Activated CD4-positive, alpha-beta T cell treated with anti-CD3 and anti-CD28 coated beads, Interleukin-2, amount 10 ng/mL, durations not matched to agents 24 days and 14 days (primary cell): Measurements from ENCODE around the gene NAP1L3. TPM values are rescaled to one million over a fixed set of nuclear protein-coding genes. Genes with fewer than 3 reads are reported as not detected.
A peak's percentile ranks its signal among the peaks of the same experiment; 100 is the strongest.

Experiments used
- DNase-seq: peaks from one replicate; pipeline ENCODE4 v3.0.0; 2022
- H3K27ac Mint-ChIP-seq: one replicate; pipeline ENCODE4 v1.8.0; 2022; ENCODE audit warnings: mild to moderate bottlenecking, mixed read lengths
- H3K27me3 Mint-ChIP-seq: one replicate; pipeline ENCODE4 v1.8.0; 2022; ENCODE audit warnings: mixed read lengths
- H3K36me3 Mint-ChIP-seq: one replicate; pipeline ENCODE4 v1.8.0; 2022; ENCODE audit warnings: low read depth, mild to moderate bottlenecking, mixed read lengths
- H3K4me1 Mint-ChIP-seq: one replicate; pipeline ENCODE4 v1.8.0; 2021; ENCODE audit warnings: mixed read lengths
- H3K4me3 Mint-ChIP-seq: one replicate; pipeline ENCODE4 v1.8.0; 2022; ENCODE audit warnings: mild to moderate bottlenecking, moderate library complexity, mixed read lengths
- H3K9me3 Mint-ChIP-seq: one replicate; pipeline ENCODE4 v1.8.0; 2021; ENCODE audit warnings: mixed read lengths
- intact Hi-C: fragments of 100-400 bp; cut with micrococcal nuclease; formaldehyde crosslinking; loops from one replicate; pipeline ENCODE4 v1.15.1; 2023
- total RNA-seq: library from RNA; stranded (reverse); gene quantifications from 2 replicates; pipeline ENCODE4 v1.2.3, GENCODE V29; 2022

NAP1L3 gene
- 0.57 and 0.72 TPM in 2 replicates for total RNA-seq

- Mint-ChIP-seq H3K27me3 (peaks cover 5% of the 10 kb centered on the region), H3K36me3 (no peaks in the 10 kb centered on the region), H3K9me3 (no peaks in the 10 kb centered on the region), H3K4me1 (peaks cover 1% of the 10 kb centered on the region), H3K4me3 (peak within 1 kb of the TSS; percentile 88), H3K27ac (peak within 1 kb of the TSS; percentile 76)
- intact Hi-C loops = no loop called here
- peak; percentile 81 for DNase-seq
Observed at GRCh38 chrX:93673056-93673868, at the start of gene NAP1L3. TSS of gene NAP1L3 (minus strand) at chrX:93673578. CDS start at chrX:93673304, 274 bp downstream.

- intact Hi-C loops = no loop called here
- no peak for DNase-seq
- H3K4me1 Mint-ChIP-seq = no peaks in the 10 kb centered on the region
- no peak overlapping the region for H3K27ac Mint-ChIP-seq
- no peak overlapping the region for H3K4me3 Mint-ChIP-seq
- H3K9me3 Mint-ChIP-seq = no peaks in the 10 kb centered on the region
- no peaks in the 10 kb centered on the region for H3K27me3 Mint-ChIP-seq
- no peaks in the 10 kb centered on the region for H3K36me3 Mint-ChIP-seq
Observed at GRCh38 chrX:93711076-93711475, 37.7 kb upstream of the NAP1L3 start.

- intact Hi-C loops = no loop called here
- H3K36me3 Mint-ChIP-seq = no peaks in the 10 kb centered on the region
- H3K27ac Mint-ChIP-seq = no peak overlapping the region
- H3K4me3 Mint-ChIP-seq = no peak overlapping the region
- H3K27me3 Mint-ChIP-seq = no peaks in the 10 kb centered on the region
- no peak for DNase-seq
- no peaks in the 10 kb centered on the region for H3K4me1 Mint-ChIP-seq
- no peaks in the 10 kb centered on the region for H3K9me3 Mint-ChIP-seq
Observed at GRCh38 chrX:93703701-93704100, 30.3 kb upstream of the NAP1L3 start.

GRCh38 chrX:93695981-93696380 is 22.6 kb upstream of the NAP1L3 start:
- no peaks in the 10 kb centered on the region for H3K4me1 Mint-ChIP-seq
- H3K36me3 Mint-ChIP-seq = no peaks in the 10 kb centered on the region
- no peaks in the 10 kb centered on the region for H3K9me3 Mint-ChIP-seq
- no peak for DNase-seq
- H3K27me3 Mint-ChIP-seq = no peaks in the 10 kb centered on the region
- no peak overlapping the region for H3K4me3 Mint-ChIP-seq
- intact Hi-C loops = no loop called here
- no peak overlapping the region for H3K27ac Mint-ChIP-seq

GRCh38 chrX:93673869-93674271 is 492 bp upstream of the NAP1L3 start, which contains the start of gene FAM133A:
TSS of gene FAM133A (plus strand) at chrX:93674206. CDS start at chrX:93709420, 35,214 bp downstream.
- Mint-ChIP-seq H3K4me3 (peak within 1 kb of the TSS; percentile 88), H3K4me1 (peaks cover 1% of the 10 kb centered on the region), H3K27ac (peak within 1 kb of the TSS; percentile 76), H3K36me3 (no peaks in the 10 kb centered on the region), H3K9me3 (no peaks in the 10 kb centered on the region), H3K27me3 (peaks cover 8% of the 10 kb centered on the region)
- intact Hi-C loops = no loop called here
- DNase-seq = no peak

GRCh38 chrX:93660575-93660974 is 12.8 kb downstream of the NAP1L3 start:
- no peaks in the 10 kb centered on the region for H3K9me3 Mint-ChIP-seq
- H3K27ac Mint-ChIP-seq = no peak overlapping the region
- DNase-seq = no peak

GRCh38 chrX:93649381-93649780 is 24.0 kb downstream of the NAP1L3 start:
- no peaks in the 10 kb centered on the region for H3K36me3 Mint-ChIP-seq
- intact Hi-C loops = no loop called here

More at GRCh38 chrX:93660575-93660974, 12.8 kb downstream of the NAP1L3 start:
- no peaks in the 10 kb centered on the region for H3K36me3 Mint-ChIP-seq
- no peaks in the 10 kb centered on the region for H3K27me3 Mint-ChIP-seq
- no peak overlapping the region for H3K4me3 Mint-ChIP-seq
- intact Hi-C loops = no loop called here
- H3K4me1 Mint-ChIP-seq = no peaks in the 10 kb centered on the region

GRCh38 chrX:93637591-93637990 is 35.8 kb downstream of the NAP1L3 start:
- intact Hi-C loops = no loop called here
- Mint-ChIP-seq H3K4me1 (no peaks in the 10 kb centered on the region), H3K27me3 (no peaks in the 10 kb centered on the region), H3K4me3 (no peak overlapping the region), H3K9me3 (no peaks in the 10 kb centered on the region), H3K27ac (no peak overlapping the region), H3K36me3 (no peaks in the 10 kb centered on the region)
- no peak for DNase-seq

More at GRCh38 chrX:93649381-93649780, 24.0 kb downstream of the NAP1L3 start:
- no peak overlapping the region for H3K4me3 Mint-ChIP-seq
- H3K27ac Mint-ChIP-seq = no peak overlapping the region
- no peaks in the 10 kb centered on the region for H3K9me3 Mint-ChIP-seq
- DNase-seq = no peak
- H3K4me1 Mint-ChIP-seq = no peaks in the 10 kb centered on the region
- H3K27me3 Mint-ChIP-seq = no peaks in the 10 kb centered on the region

Other genes starting within 250 kb of the NAP1L3 start
- not detected in 2 replicates for gene FAM133A, start 628 bp upstream of the NAP1L3 start, total RNA-seq